WI38 (cell line): Measurements from ENCODE around the gene DZIP1L.

Source experiments
- H3K4me3 ChIP-seq: 2 replicates; pipeline ENCODE4 v1.5.1; 2011; ENCODE audit warnings: low read depth, mild to moderate bottlenecking, control low read depth, low read length
- CTCF ChIP-seq: IDR thresholded peaks from 2 replicates; pipeline ENCODE4 v1.5.1; 2012; ENCODE audit warnings: low read depth, mild to moderate bottlenecking, control low read depth, low read length

DZIP1L gene

GRCh38 chr3:138057384-138057783, 58.0 kb downstream of the DZIP1L start:
- TF ChIP-seq CTCF: no peak
- H3K4me3 ChIP-seq: no peak overlapping the region

- TF ChIP-seq CTCF: no peak
- no peak overlapping the region for H3K4me3 ChIP-seq
Measured at GRCh38 chr3:138054057-138054456, 61.4 kb downstream of the DZIP1L start.

- H3K4me3 ChIP-seq: no peak overlapping the region
Measured at GRCh38 chr3:138051947-138052802, 63.2 kb downstream of the DZIP1L start.

GRCh38 chr3:138049157-138049919, 66.1 kb downstream of the DZIP1L start:
- no peak overlapping the region for H3K4me3 ChIP-seq

More at GRCh38 chr3:138051947-138052802, 63.2 kb downstream of the DZIP1L start:
- TF ChIP-seq CTCF: peak; percentile 72

GRCh38 chr3:138047596-138048158, 67.7 kb downstream of the DZIP1L start:
- no peak overlapping the region for H3K4me3 ChIP-seq
- no peak for TF ChIP-seq CTCF

More at GRCh38 chr3:138049157-138049919, 66.1 kb downstream of the DZIP1L start:
- no peak for TF ChIP-seq CTCF

- no peak overlapping the region for H3K4me3 ChIP-seq
- TF ChIP-seq CTCF: no peak
Measured at GRCh38 chr3:138046955-138047354, 68.5 kb downstream of the DZIP1L start.
